OCI-LY1 (cell line): Measurements from ENCODE around the gene GFI1.
A peak's percentile ranks its signal among the peaks of the same experiment; 100 is the strongest.

Source experiments
- H2AFZ ChIP-seq: fragments of 200-600 bp; sonication (generic), shearing (Covaris generic); 2 replicates; pipeline ENCODE4 v1.6.0; 2014; ENCODE audit warnings: antibody characterized with exemption, mild to moderate bottlenecking, low read length
- H3F3A ChIP-seq: fragments of 200-600 bp; sonication (generic), shearing (Covaris generic); 2 replicates; pipeline ENCODE4 v1.6.0; 2014; ENCODE audit warnings: mild to moderate bottlenecking, antibody characterized with exemption, low read length, moderate library complexity; ENCODE audit not compliant: insufficient read depth
- H3K27ac ChIP-seq: fragments of 200-600 bp; sonication (generic); 2 replicates; pipeline ENCODE4 v1.5.1; 2014; ENCODE audit warnings: low read length, mixed run types, mild to moderate bottlenecking, low read depth; ENCODE audit not compliant: poor library complexity, severe bottlenecking
- H3K27me3 ChIP-seq: fragments of 200-600 bp; sonication (generic); 2 replicates; pipeline ENCODE4 v1.6.0; 2014; ENCODE audit warnings: antibody characterized with exemption, mild to moderate bottlenecking, low read length, moderate library complexity; ENCODE audit not compliant: insufficient read depth
- H3K36me3 ChIP-seq: fragments of 200-600 bp; sonication (generic); 2 replicates; pipeline ENCODE4 v1.6.1; 2014; ENCODE audit warnings: mild to moderate bottlenecking, antibody characterized with exemption, low read length, moderate library complexity, mixed read lengths; ENCODE audit not compliant: insufficient read depth
- H3K4me1 ChIP-seq: fragments of 200-600 bp; sonication (generic); 2 replicates; pipeline ENCODE4 v1.5.1; 2014; ENCODE audit warnings: mild to moderate bottlenecking, low read length, moderate library complexity; ENCODE audit not compliant: insufficient read depth, severe bottlenecking
- H3K4me2 ChIP-seq: fragments of 200-600 bp; sonication (generic), shearing (Covaris generic); 2 replicates; pipeline ENCODE4 v1.6.1; 2014; ENCODE audit warnings: low read length
- H3K4me3 ChIP-seq: fragments of 200-600 bp; sonication (generic); 2 replicates; pipeline ENCODE4 v1.5.1; 2014; ENCODE audit warnings: low read length, low read depth, mild to moderate bottlenecking, mixed read lengths; ENCODE audit not compliant: poor library complexity, severe bottlenecking
- H3K79me2 ChIP-seq: fragments of 200-600 bp; shearing (Covaris generic); 2 replicates; pipeline ENCODE4 v1.6.1; 2016; ENCODE audit warnings: mixed run types, low read length, mixed read lengths; ENCODE audit not compliant: insufficient read depth
- H3K9ac ChIP-seq: fragments of 200-600 bp; sonication (generic), shearing (Covaris generic); 2 replicates; pipeline ENCODE4 v1.6.1; 2014; ENCODE audit warnings: mild to moderate bottlenecking, low read length, mixed read lengths
- H3K9me2 ChIP-seq: fragments of 200-600 bp; sonication (generic), shearing (Covaris generic); 2 replicates; pipeline ENCODE4 v1.6.1; 2014; ENCODE audit warnings: low read depth, mild to moderate bottlenecking, low read length, mixed read lengths
- H3K9me3 ChIP-seq: fragments of 200-600 bp; shearing (Covaris generic); 2 replicates; pipeline ENCODE4 v1.6.1; 2014; ENCODE audit warnings: low read length, mixed read lengths
- H4K20me1 ChIP-seq: fragments of 200-600 bp; sonication (generic), shearing (Covaris generic); 2 replicates; pipeline ENCODE4 v1.6.0; 2016; ENCODE audit warnings: mild to moderate bottlenecking, low read length; ENCODE audit not compliant: insufficient read depth
- CTCF ChIP-seq: fragments of 200-600 bp; sonication (generic), shearing (Covaris generic); IDR thresholded peaks from 2 replicates; pipeline ENCODE4 v1.5.1; 2017; ENCODE audit warnings: mild to moderate bottlenecking, antibody characterized with exemption, low read length, moderate library complexity, mixed read lengths
- EZH2 ChIP-seq: fragments of 200-600 bp; sonication (generic), shearing (Covaris generic); IDR thresholded peaks from 2 replicates; pipeline ENCODE4 v1.8.0; 2017; ENCODE audit warnings: borderline replicate concordance, mixed run types, mild to moderate bottlenecking, antibody characterized with exemption, low read length, moderate library complexity, mixed read lengths

Gene GFI1

GRCh38 chr1:92464588-92465255 lies 22.0 kb downstream of the GFI1 start:
- Histone ChIP-seq H4K20me1 (no peaks in the 10 kb centered on the region), H3K4me3 (no peak overlapping the region), H3F3A (peaks cover 8% of the 10 kb centered on the region; the same call in 1 of the 2 replicates), H3K4me1 (peaks cover 28% of the 10 kb centered on the region), H3K4me2 (no peak overlapping the region), H3K79me2 (no peaks in the 10 kb centered on the region), H3K27ac (no peak overlapping the region), H3K9ac (no peak overlapping the region), H2AFZ (no peak overlapping the region), H3K9me2 (no peaks in the 10 kb centered on the region), H3K27me3 (no peaks in the 10 kb centered on the region), H3K36me3 (no peaks in the 10 kb centered on the region), H3K9me3 (no peaks in the 10 kb centered on the region)
- TF ChIP-seq EZH2 (no peak), CTCF (no peak)

- Histone ChIP-seq H3K9me3 (no peaks in the 10 kb centered on the region), H3K27ac (no peak overlapping the region), H3K9me2 (no peaks in the 10 kb centered on the region), H3K4me1 (peaks cover 23% of the 10 kb centered on the region), H3K36me3 (no peaks in the 10 kb centered on the region), H3K79me2 (no peaks in the 10 kb centered on the region), H4K20me1 (no peaks in the 10 kb centered on the region), H3K4me3 (no peak overlapping the region), H3K4me2 (0 out of 2 replicates have a peak overlapping the region, but pooled peaks have one; percentile 3), H2AFZ (no peak overlapping the region), H3K27me3 (no peaks in the 10 kb centered on the region), H3K9ac (no peak overlapping the region), H3F3A (no peaks in the 10 kb centered on the region)
- TF ChIP-seq CTCF (peak; percentile 53; the same call in 1 of the 2 replicates), EZH2 (no peak)
These were observed 25.2 kb downstream of the GFI1 start for GRCh38 chr1:92461364-92462097.

- H3K4me2 ChIP-seq, result no peak overlapping the region
- no peaks in the 10 kb centered on the region for H3K9me2 ChIP-seq
- peak overlapping the region; percentile 68; the same call in 1 of the 2 replicates for H2AFZ ChIP-seq
- TF ChIP-seq EZH2 (no peak), CTCF (no peak)
- H3K36me3 ChIP-seq, result no peaks in the 10 kb centered on the region
- H3K9me3 ChIP-seq, result no peaks in the 10 kb centered on the region
- no peak overlapping the region for H3K4me3 ChIP-seq
- H3K4me1 ChIP-seq, result peaks cover 23% of the 10 kb centered on the region
- H3K9ac ChIP-seq, result no peak overlapping the region; the same call in 1 of the 2 replicates
- no peak overlapping the region for H3K27ac ChIP-seq
- no peaks in the 10 kb centered on the region for H3K79me2 ChIP-seq
- H3F3A ChIP-seq, result no peaks in the 10 kb centered on the region
- H4K20me1 ChIP-seq, result no peaks in the 10 kb centered on the region
- H3K27me3 ChIP-seq, result no peaks in the 10 kb centered on the region
These were observed 26.8 kb downstream of the GFI1 start for GRCh38 chr1:92459871-92460320.
